ENCODE data around the gene SELENOO.

The SELENOO gene

GRCh38 chr22:50173311-50173982, 27.4 kb upstream of the SELENOO start:
- no peak for DNase-seq

- no peak for DNase-seq
These were observed 26.8 kb upstream of the SELENOO start for GRCh38 chr22:50173983-50174355.

GRCh38 chr22:50174382-50175190, 26.2 kb upstream of the SELENOO start:
- no peak for DNase-seq

- DNase-seq: no peak
These were observed 25.7 kb upstream of the SELENOO start for GRCh38 chr22:50175191-50175461.

GRCh38 chr22:50175921-50176849, 24.6 kb upstream of the SELENOO start:
- no peak for DNase-seq

- DNase-seq: no peak
These were observed 23.8 kb upstream of the SELENOO start for GRCh38 chr22:50176850-50177536.

GRCh38 chr22:50177537-50178470, 23.0 kb upstream of the SELENOO start:
- DNase-seq: no peak

GRCh38 chr22:50178471-50178864, 22.3 kb upstream of the SELENOO start:
- no peak for DNase-seq

- no peak for DNase-seq
These were observed 21.6 kb upstream of the SELENOO start for GRCh38 chr22:50178871-50179869.

GRCh38 chr22:50179937-50180726, 20.7 kb upstream of the SELENOO start:
- DNase-seq: no peak

- DNase-seq: no peak
These were observed 19.9 kb upstream of the SELENOO start for GRCh38 chr22:50180727-50181521.

GRCh38 chr22:50182176-50183081, 18.4 kb upstream of the SELENOO start:
- DNase-seq: peak; percentile 7

- DNase-seq: no peak
These were observed 17.5 kb upstream of the SELENOO start for GRCh38 chr22:50183141-50183971.

GRCh38 chr22:50184004-50184901, 16.6 kb upstream of the SELENOO start:
- peak; percentile 22 for DNase-seq

- peak; percentile 52 for DNase-seq
These were observed 15.9 kb upstream of the SELENOO start for GRCh38 chr22:50184902-50185374.
